ENCODE results near the gene PARVG. TPM values are rescaled to one million over a fixed set of nuclear protein-coding genes. Genes with fewer than 3 reads are reported as not detected.

Gene PARVG
- total RNA-seq, 1 experiment from 2014 or later: 1.3 TPM

GRCh38 chr22:44243761-44244160 lies 63.0 kb downstream of the PARVG start:
- Histone ChIP-seq H3T11ph (ENCODE audit: low read length) (no peak overlapping the region), H2AK5ac (ENCODE audit: insufficient read length, low read length) (no peak overlapping the region), H3K79me2 (ENCODE audit: insufficient read depth, low read length) (no peaks in the 10 kb centered on the region), H3K79me1 (ENCODE audit: insufficient read depth, low read depth, low read length, poor library complexity, severe bottlenecking) (no peaks in the 10 kb centered on the region), H3K27ac (ENCODE audit: insufficient read length, low read depth, low read length) (no peak overlapping the region), H3K56ac (ENCODE audit: insufficient read length, low read depth, low read length) (no peak overlapping the region), H3K23ac (ENCODE audit: insufficient read length, low read depth, low read length) (no peak overlapping the region), H2BK20ac (ENCODE audit: low read depth, low read length, poor library complexity, severe bottlenecking) (no peak overlapping the region), H4K8ac (replicated peaks; ENCODE audit: insufficient read length, low read depth, low read length) (no peak overlapping the region), H3K9me3 (ENCODE audit: control insufficient read depth, low read depth, low read length) (no peaks in the 10 kb centered on the region), H2AFZ (ENCODE audit: low read length) (no peak overlapping the region), H3K9ac (ENCODE audit: extremely low read depth, insufficient read length, low read length) (no peak overlapping the region), H3K4ac (ENCODE audit: low read depth, low read length) (no peak overlapping the region), H2BK120ac (ENCODE audit: low read depth, low read length, poor library complexity, severe bottlenecking) (no peak overlapping the region), H4K20me1 (ENCODE audit: control insufficient read depth, insufficient read depth, insufficient read length) (no peaks in the 10 kb centered on the region), H4K5ac (ENCODE audit: insufficient read length, low read depth, low read length) (no peak overlapping the region), H3K4me1 (ENCODE audit: insufficient read depth, low read length) (no peaks in the 10 kb centered on the region), H2BK5ac (ENCODE audit: insufficient read length, low read length) (no peak overlapping the region), H4K91ac (ENCODE audit: insufficient read length, low read depth, low read length) (no peak overlapping the region), H3K27me3 (ENCODE audit: insufficient read depth, low read length) (no peaks in the 10 kb centered on the region), H3K4me2 (ENCODE audit: insufficient read depth, insufficient read length, low read length) (no peak overlapping the region), H3K18ac (ENCODE audit: insufficient read length, low read depth, low read length) (no peak overlapping the region), H3K23me2 (ENCODE audit: insufficient read length, low read depth, low read length, poor library complexity, severe bottlenecking) (no peaks in the 10 kb centered on the region), H2BK12ac (ENCODE audit: insufficient read length, low read depth, low read length) (no peak overlapping the region), H3K14ac (ENCODE audit: insufficient read depth, low read length) (no peak overlapping the region), H2BK15ac (ENCODE audit: low read depth, low read length) (no peak overlapping the region)
- H3K27ac Mint-ChIP-seq: no peak overlapping the region
- H3K4me3 Mint-ChIP-seq: no peak overlapping the region
- TF ChIP-seq, protein P1, sequence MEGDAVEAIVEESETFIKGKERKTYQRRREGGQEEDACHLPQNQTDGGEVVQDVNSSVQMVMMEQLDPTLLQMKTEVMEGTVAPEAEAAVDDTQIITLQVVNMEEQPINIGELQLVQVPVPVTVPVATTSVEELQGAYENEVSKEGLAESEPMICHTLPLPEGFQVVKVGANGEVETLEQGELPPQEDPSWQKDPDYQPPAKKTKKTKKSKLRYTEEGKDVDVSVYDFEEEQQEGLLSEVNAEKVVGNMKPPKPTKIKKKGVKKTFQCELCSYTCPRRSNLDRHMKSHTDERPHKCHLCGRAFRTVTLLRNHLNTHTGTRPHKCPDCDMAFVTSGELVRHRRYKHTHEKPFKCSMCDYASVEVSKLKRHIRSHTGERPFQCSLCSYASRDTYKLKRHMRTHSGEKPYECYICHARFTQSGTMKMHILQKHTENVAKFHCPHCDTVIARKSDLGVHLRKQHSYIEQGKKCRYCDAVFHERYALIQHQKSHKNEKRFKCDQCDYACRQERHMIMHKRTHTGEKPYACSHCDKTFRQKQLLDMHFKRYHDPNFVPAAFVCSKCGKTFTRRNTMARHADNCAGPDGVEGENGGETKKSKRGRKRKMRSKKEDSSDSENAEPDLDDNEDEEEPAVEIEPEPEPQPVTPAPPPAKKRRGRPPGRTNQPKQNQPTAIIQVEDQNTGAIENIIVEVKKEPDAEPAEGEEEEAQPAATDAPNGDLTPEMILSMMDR (conservative IDR thresholded peaks at IDR 0.05): no peak
- no CpG with 5 or more reads among the region's 8 CpGs for WGBS (ENCODE audit: extremely low coverage, insufficient read length, low lambda C conversion rate)
- peaks cover 4% of the 10 kb centered on the region in 2 experiments; a peak in 2 of 5 replicates for H3K9me3 Mint-ChIP-seq
- H3K4me1 Mint-ChIP-seq: peaks cover 0 to 4% of the 10 kb centered on the region in 2 experiments; a peak in 2 of 4 replicates
- H3K27me3 Mint-ChIP-seq (ENCODE audit: low read depth): peaks cover 3% of the 10 kb centered on the region
- H3K36me3 Mint-ChIP-seq (ENCODE audit: insufficient read depth in 1 of 3, low read depth in 3 of 3): peaks cover 0 to 4% (median 0%) of the 10 kb centered on the region in 3 experiments; a peak in 2 of 7 replicates
- DNase-seq: no peak

Measured in H9 (cell line).